Stimulated activated CD4-positive, alpha-beta T cell treated with anti-CD3 and anti-CD28 coated beads, Interleukin-1b, Interleukin-23, amount 100 ng/mL, for 4 hours (primary cell): ENCODE results near the gene SAP30BP.

Experiments
- DNase-seq, 2 donors: peaks; one replicate each; pipeline ENCODE4 v3.0.0-alpha.2; 2020; ENCODE audit warnings: low read depth in 2 of 2

The SAP30BP gene

GRCh38 chr17:75685499-75685898 lies 18.4 kb downstream of the SAP30BP start:
- DNase-seq, result no peak

- no peak for DNase-seq
These were observed 21.2 kb downstream of the SAP30BP start for GRCh38 chr17:75688209-75688825.

- peak in 1 of 2 donors; percentile 21 for DNase-seq
These were observed 22.3 kb downstream of the SAP30BP start for GRCh38 chr17:75689441-75689873.

DNA sequence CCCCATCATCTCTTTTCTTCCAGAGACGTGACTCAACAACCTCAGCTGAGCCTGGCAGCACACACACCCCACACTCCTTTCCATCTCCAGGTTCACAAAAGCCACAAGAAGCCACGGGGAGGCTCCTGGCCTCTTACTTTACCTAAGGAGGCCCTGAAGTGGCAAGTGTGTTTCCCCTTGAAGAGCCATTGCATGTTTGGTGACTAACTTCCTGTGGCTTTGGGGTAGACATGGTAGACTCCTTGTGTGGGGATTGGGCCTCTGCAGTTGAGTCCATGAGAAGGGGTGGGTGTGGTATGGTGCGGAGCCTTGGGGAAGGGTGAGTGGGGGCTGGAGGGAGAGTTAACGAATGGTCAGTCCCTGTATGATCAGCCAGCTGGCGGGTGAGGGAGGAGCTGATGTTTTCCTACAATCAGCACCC lies 24.2 kb downstream of the SAP30BP start:
- DNase-seq, result no peak

- DNase-seq, result no peak
These were observed 24.9 kb downstream of the SAP30BP start for GRCh38 chr17:75691801-75692626.

DNA sequence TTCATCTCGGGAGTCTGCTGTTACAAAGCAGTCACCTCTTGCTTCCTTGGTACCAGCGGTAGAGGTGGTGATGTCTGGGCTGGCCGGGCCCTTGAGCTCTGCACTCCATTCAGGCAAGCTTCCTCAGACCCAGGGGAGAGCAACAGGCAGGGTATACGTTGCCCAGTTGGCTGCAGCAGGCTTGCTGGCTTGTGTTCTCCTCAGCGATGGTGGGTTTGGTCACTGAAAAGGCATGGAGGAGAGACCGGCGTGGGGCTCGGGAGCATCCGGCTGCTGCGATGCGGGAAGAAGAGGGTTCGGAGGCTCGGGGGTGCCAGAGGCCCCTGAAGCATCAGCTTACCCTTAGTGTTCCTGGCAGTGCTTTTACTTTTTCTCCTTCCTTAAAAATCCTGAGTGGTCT lies 25.8 kb downstream of the SAP30BP start:
- no peak for DNase-seq

DNA sequence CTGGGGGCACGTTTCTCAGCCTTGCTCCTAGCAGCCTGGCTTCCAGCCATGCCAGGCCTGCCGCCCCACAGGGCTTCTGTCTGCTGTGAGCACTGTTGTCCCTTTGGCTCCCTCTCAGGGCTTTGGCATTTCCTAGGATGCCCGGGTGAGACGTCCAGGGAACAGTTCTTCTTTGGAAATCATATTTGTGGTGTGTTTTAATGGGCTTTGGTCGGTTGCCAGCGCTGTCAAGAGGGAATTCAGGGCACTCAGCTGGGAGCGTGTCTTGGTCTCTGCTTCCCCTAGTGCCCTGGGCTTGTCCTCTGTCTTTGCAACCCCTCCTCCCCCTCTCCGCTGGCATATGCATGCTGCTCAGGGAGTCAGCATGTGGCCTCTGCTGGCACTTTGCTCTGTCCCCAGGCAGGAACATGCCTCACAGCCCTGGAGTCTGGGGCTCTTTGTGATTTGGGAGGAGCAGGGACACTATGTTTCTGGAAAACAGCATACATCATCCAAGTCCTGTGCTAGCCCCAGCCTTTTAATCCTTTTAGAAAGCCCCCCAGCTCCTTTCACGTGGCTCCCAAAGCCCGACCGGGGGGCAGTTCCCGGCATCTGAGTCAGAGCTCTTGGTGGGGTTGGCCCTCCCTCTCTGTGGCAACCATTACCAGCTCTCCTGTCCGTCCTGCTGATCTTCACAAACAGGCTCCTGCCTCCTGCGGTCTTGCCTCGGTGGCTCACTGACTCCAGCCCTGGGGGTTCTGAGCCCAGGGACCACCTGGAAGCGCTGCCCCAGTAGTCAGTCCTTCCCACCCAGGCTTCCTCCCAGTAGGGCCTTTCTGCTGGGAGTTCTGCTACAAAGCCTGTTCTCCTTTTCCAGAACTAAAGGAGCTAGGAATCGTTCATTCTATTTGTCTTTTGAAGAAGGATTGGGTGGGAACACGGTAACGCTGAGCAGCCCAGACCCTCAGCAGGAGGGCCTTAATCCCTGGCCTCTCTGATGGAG lies 26.7 kb downstream of the SAP30BP start:
- no peak for DNase-seq

GRCh38 chr17:75694536-75694935 lies 27.4 kb downstream of the SAP30BP start:
- no peak for DNase-seq

GRCh38 chr17:75695141-75695829 lies 28.1 kb downstream of the SAP30BP start:
- no peak for DNase-seq

DNA sequence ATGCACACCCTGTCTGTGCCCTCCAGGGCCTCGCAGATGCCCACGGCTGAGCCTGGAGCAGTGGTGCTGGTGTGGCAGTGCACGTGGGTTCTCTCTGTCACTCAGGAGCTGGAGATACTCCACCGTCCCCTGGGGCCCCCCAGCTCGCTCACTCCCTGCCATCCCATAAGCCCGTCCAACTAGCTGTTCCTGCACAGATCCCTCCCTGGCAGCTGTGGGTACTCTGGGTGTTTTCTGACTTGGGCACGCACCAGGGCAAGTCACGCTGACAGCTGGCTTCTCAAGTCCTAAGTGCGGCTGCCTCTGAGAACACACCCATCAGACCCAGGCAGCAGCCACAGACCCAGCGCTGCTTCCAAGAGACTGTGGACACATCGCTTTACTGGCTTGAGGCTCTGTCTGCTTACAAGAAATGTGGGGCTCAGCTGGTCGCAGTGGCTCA lies 28.7 kb downstream of the SAP30BP start:
- no peak for DNase-seq

DNA sequence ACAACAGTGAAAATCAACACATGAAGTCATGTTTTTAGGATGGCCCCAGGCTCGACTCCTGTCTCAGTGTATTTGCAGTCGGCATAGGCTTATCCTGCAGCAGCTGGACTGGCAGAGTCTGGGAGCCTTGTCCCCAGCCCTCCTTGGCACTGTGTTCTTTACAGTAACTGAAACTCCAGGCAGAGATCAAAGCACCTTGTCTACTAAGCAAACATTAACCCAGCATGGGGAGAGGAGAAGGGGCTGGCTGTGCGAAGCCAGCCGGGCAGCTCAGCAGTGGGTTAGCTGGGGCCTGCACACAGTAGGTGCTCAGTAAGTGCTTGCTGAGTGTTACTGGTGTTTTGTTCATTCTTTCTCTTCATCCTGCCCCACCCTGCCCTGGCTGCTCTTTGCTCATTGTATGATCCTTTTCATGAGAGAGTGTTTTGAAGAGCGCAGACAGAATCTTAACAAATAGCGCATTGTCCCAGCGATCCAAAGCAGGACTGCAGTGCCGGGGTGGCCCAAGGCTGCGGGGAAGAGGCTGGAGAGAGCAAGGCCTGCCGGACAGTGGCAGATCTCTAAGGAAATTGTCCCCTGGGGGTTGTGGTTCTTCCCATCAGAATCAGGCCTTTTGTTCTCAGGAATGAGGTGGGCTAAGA lies 30.6 kb downstream of the SAP30BP start:
- no peak for DNase-seq

DNA sequence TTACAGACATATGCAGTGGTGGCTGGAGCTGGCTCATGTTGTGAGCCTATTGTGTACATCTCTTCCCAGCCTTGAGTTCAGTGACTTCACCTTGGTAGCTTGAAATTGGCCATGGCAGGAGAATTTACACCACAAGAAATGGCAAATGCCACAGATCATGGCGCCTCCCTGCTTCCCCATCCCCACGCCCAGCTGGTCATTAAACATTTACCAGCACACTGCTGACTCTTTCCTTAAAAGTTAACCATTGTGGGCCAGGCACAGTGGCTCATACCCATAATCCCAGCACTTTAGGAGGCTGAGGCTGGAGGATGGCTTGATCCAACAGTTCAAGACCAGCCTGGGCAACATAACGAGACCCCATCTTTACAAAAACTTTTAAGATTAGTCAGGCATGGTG lies 31.5 kb downstream of the SAP30BP start:
- no peak for DNase-seq

DNA sequence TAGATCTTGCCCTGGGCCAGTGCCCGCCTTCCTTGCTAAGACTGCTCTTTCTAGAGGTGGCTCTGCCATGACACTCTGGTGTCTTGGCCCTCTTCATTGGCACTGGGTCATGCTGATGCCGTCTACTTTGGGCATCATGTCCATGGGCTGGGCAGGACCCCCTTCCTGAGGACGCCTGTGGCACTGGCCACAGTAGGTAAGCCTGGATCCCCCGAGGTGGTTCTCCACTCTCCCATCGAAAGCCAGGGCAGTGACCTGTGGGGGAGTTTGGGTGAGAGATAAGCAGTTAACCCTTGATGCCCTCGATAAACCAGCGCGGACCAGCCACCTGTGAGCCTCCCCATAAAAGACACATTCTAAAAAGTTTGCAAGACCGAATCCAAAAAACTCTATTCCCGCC lies 34.1 kb downstream of the SAP30BP start:
- DNase-seq, result no peak

- DNase-seq, result no peak
These were observed 36.1 kb downstream of the SAP30BP start for GRCh38 chr17:75703191-75703590.

GRCh38 chr17:75703591-75703990 lies 36.5 kb downstream of the SAP30BP start:
- DNase-seq, result no peak

DNA sequence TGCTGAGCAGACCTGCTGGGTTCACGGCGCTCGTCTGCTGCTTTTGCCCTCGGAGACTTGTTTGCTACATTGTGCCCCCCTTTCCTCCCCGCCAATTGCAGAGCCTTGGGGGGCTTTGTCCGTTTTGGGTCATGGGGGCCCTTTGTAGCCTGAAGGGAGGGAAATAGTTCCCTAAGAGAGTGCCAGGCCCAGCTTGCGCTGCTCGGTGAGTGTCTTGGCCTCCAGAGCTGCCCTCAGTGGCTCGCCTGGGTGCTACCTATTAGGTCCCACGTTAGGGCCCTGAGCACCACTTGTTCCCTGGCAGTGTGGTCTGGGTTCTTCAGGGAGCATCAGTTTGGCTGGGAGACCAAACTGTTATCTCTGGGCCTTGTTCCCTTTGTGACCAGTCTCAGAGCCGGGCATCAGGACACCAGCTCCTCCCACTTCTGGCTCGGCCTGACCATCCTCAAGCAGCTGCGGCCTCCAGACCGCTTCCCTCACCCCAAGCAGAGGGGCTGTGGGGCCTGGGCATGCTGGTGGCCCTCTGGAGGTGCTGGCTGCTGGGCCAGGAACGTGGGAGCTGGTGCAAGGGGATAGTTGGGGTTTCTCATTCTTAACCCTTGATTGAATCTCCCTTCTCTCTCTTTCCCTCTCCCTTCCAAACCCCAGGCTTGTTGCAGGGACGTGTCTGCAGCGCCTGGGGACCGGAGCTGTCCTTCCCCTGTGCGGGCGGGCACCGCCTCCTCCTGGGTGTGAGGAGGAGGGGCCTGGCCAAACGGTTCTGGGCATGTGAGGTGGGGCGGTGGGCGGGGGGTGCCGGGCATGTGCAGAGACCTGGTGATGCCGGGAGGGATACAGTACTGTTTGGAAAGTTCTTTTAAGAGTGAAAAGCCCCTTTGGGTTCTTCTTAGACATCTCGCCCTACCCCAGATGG lies 38.1 kb downstream of the SAP30BP start:
- DNase-seq, result no peak

GRCh38 chr17:75706042-75706728 lies 39.0 kb downstream of the SAP30BP start:
- DNase-seq, result no peak

- DNase-seq, result no peak
These were observed 40.0 kb downstream of the SAP30BP start for GRCh38 chr17:75707079-75707571.

DNA sequence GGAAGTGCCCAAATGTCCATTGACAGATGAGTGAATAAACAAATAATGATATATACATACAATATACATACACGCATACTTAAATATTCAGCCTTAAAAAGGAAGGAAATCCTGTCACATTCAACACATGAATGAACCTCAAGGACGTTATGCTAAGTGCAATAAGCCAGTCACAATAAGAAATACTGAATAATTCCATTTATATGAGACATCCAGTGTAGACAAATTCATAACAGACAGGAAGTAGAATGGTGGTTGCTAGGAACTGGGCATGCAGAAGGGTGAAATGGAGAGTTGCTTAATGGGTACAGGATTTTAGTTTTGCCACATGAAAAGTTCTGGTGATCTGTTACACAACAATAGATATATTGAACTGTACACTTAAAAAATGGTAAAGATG lies 45.3 kb downstream of the SAP30BP start:
- no peak for DNase-seq
